ENCODE results near the gene ROBO1. TPM values are rescaled to one million over a fixed set of nuclear protein-coding genes. Genes with fewer than 3 reads are reported as not detected.

Gene ROBO1
- total and polyA plus RNA-seq, 2 donors (not counting 3 experiments of a cell fraction or from before 2014, with no cell fraction given), result 5.9 to 14.2 TPM

DNA sequence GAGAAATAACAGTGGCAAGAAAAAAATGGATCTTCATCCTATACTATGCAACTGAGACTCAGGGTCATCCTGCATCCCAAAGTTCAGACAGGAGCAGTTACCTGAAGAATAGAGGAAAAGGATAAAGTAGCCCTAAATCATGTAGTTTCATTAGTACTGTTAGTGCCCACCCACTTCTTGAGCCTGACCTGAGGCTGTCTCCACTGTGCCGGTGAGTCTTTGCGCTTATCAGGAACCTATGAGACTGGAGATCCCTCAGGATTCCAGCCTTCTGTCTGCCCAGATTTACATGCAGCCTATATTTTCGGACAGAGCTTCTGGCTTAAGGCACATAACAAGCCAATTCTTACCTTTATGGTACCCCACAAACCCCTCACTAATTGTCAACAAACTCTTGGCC, 791.6 kb downstream of the ROBO1 start:
- dilution Hi-C loops (cut with MboI; ENCODE audit: extremely low pct_ligation_motif_present, low sequenced_read_pairs) (no loop called here), intact Hi-C loops (cut with micrococcal nuclease) (loop anchor here (5.0 kb wide), 2 partner anchors 56 to 119 kb away; no protein-coding TSS in a partner anchor)
- no TSS peak for BruUV-seq (replicated peaks)
- no peak overlapping the region for H3K4me2 ChIP-seq (ENCODE audit: insufficient read depth, low read length)
- no peak overlapping the region for H3K9ac ChIP-seq (replicated peaks; ENCODE audit: extremely low read depth, insufficient read depth, low read length)
- DNase-seq (ENCODE audit: low read depth, low spot score) (no peak), FAIRE-seq (no peak)
- H3K27ac ChIP-seq (ENCODE audit: insufficient read depth, low read depth, low read length), result no peak overlapping the region
- H3K9me3 ChIP-seq (replicated peaks; ENCODE audit: control insufficient read depth, insufficient read depth, low read length), result no peaks in the 10 kb centered on the region
- ChIA-PET POLR2A (no interaction called here), CTCF (interaction anchor here (2.2 kb wide), 1 partner anchor 12 kb away, joined by 11 read pairs; no protein-coding TSS in a partner anchor)
- no peaks in the 10 kb centered on the region for H3K9me1 ChIP-seq (replicated peaks; ENCODE audit: control insufficient read depth, extremely low read depth, insufficient read depth, low read length)
- H3K79me2 ChIP-seq (ENCODE audit: control insufficient read depth, insufficient read depth, low read length), result no peaks in the 10 kb centered on the region
- no peak overlapping the region for H2AFZ ChIP-seq (ENCODE audit: low read depth, low read length)
- no peaks in the 10 kb centered on the region for H4K20me1 ChIP-seq (replicated peaks; ENCODE audit: control insufficient read depth, extremely low read depth, insufficient read depth, low read length)
- no peak for TF ChIP-seq MYC (IDR thresholded peaks at IDR 0.05; ENCODE audit: low read depth, low read length)
- TF ChIP-seq GATA2 (IDR thresholded peaks at IDR 0.05; ENCODE audit: insufficient read depth, insufficient read length, low read depth, low read length), result no peak
- TF ChIP-seq POLR2AphosphoS5 (IDR thresholded peaks at IDR 0.05; ENCODE audit: insufficient read depth, low read depth, low read length), result no peak
- TF ChIP-seq JUN (IDR thresholded peaks at IDR 0.05; ENCODE audit: borderline replicate concordance, insufficient read depth, insufficient read length, low read depth), result no peak
- TF ChIP-seq POLR2A (IDR thresholded peaks at IDR 0.05; ENCODE audit: low read depth, low read length), result no peak
- TF ChIP-seq FOS (IDR thresholded peaks at IDR 0.05; ENCODE audit: borderline replicate concordance, insufficient read depth, low read length), result no peak
- no peak for TF ChIP-seq EZH2 (IDR thresholded peaks at IDR 0.05; ENCODE audit: borderline replicate concordance, low read depth, low read length, severe bottlenecking)
- TF ChIP-seq, protein P1, sequence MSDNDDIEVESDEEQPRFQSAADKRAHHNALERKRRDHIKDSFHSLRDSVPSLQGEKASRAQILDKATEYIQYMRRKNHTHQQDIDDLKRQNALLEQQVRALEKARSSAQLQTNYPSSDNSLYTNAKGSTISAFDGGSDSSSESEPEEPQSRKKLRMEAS (IDR thresholded peaks at IDR 0.05; ENCODE audit: insufficient read depth, insufficient read length), result no peak
- TF ChIP-seq, protein P2, sequence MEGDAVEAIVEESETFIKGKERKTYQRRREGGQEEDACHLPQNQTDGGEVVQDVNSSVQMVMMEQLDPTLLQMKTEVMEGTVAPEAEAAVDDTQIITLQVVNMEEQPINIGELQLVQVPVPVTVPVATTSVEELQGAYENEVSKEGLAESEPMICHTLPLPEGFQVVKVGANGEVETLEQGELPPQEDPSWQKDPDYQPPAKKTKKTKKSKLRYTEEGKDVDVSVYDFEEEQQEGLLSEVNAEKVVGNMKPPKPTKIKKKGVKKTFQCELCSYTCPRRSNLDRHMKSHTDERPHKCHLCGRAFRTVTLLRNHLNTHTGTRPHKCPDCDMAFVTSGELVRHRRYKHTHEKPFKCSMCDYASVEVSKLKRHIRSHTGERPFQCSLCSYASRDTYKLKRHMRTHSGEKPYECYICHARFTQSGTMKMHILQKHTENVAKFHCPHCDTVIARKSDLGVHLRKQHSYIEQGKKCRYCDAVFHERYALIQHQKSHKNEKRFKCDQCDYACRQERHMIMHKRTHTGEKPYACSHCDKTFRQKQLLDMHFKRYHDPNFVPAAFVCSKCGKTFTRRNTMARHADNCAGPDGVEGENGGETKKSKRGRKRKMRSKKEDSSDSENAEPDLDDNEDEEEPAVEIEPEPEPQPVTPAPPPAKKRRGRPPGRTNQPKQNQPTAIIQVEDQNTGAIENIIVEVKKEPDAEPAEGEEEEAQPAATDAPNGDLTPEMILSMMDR (IDR thresholded peaks at IDR 0.05; ENCODE audit: extremely low read depth in 1 of 2, insufficient read depth in 1 of 2, low read depth in 1 of 2, low read length in 2 of 2), result no peak
- H3K27me3 ChIP-seq (ENCODE audit: control insufficient read depth in 2 of 2, insufficient read depth in 2 of 2, low read length in 2 of 2), result no peaks in the 10 kb centered on the region
- H3K4me3 ChIP-seq (replicated peaks in 1 of 3; ENCODE audit: insufficient read depth in 1 of 3, low read depth in 1 of 3, low read length in 3 of 3), result no peak overlapping the region
- no peaks in the 10 kb centered on the region for H3K36me3 ChIP-seq (ENCODE audit: control insufficient read depth in 2 of 2, extremely low read depth in 1 of 2, insufficient read depth in 2 of 2, low read length in 2 of 2)
- H3K4me1 ChIP-seq (ENCODE audit: control insufficient read depth, extremely low read depth, insufficient read depth, low read length), result peaks cover 13% of the 10 kb centered on the region

Data from endothelial cell of umbilical vein (primary cell).